ENCODE measurements around the gene KCNJ5.

The KCNJ5 gene

GRCh38 chr11:128936606-128937251 lies 45.6 kb downstream of the KCNJ5 start:
- no peak for DNase-seq

DNA sequence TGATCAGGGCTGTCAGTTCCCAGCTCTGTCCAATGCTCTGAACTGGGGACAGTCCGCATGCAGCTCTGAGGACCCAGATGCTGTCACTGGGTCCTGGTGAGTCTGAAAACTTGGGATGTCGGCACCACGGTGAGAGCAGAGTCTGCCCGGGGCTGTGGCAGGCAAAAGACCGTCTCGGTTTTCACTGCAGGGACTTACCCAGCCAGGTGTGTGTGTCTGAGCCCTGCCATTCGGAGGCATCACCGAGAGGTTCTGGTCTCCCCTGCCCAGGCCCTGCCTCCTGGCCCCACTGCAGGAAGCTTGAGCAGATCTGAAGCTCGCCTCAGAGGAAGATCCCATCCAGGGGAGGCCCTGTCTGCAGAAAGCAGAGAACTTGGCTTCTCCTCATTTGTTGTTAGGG lies 46.3 kb downstream of the KCNJ5 start:
- DNase-seq, result no peak

- DNase-seq, result no peak
These were observed 47.2 kb downstream of the KCNJ5 start for GRCh38 chr11:128938156-128938885.

- DNase-seq, result no peak
These were observed 48.4 kb downstream of the KCNJ5 start for GRCh38 chr11:128939591-128939990.

DNA sequence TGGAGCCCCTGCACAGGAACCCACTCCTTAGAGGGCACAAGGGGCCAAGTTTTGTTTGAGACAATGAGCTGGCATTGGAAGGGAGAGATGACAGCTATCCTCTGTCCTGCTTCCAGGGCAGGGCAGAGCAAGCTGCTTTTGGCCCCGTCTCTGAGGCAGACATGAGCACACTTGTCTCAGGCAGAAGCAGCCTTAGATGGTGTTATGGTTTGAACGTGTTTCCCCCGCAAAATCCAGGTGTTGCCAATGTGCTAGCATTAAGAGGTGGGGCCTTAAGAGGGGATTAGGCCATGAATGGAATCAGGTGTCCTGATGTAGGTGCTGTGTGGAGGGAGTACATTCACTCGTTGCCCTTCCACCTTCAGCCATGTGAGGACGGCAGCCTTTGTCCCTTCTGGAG lies 49.0 kb downstream of the KCNJ5 start:
- no peak for DNase-seq

GRCh38 chr11:128940603-128941002 lies 49.4 kb downstream of the KCNJ5 start:
- no peak for DNase-seq

GRCh38 chr11:128941110-128941509 lies 50.0 kb downstream of the KCNJ5 start:
- no peak for DNase-seq

GRCh38 chr11:128941573-128942271 lies 50.6 kb downstream of the KCNJ5 start:
- no peak for DNase-seq

DNA sequence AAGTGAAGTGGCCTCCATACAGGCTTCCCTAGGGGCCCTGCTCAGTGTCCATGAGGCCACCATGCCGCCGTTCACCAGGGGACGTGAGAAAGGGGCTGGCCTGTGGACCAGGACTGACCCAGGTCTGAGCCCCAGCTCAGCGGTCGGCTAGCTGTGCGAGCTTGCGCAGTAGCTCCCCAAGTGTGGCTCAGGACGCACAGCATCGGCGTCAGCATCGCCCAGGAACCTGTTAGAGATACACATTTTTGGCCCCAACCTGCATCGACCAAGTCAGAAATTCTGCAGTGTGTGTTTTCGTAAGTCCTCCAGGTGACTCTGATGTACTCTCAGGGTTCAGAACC lies 51.1 kb downstream of the KCNJ5 start:
- DNase-seq, result no peak

DNA sequence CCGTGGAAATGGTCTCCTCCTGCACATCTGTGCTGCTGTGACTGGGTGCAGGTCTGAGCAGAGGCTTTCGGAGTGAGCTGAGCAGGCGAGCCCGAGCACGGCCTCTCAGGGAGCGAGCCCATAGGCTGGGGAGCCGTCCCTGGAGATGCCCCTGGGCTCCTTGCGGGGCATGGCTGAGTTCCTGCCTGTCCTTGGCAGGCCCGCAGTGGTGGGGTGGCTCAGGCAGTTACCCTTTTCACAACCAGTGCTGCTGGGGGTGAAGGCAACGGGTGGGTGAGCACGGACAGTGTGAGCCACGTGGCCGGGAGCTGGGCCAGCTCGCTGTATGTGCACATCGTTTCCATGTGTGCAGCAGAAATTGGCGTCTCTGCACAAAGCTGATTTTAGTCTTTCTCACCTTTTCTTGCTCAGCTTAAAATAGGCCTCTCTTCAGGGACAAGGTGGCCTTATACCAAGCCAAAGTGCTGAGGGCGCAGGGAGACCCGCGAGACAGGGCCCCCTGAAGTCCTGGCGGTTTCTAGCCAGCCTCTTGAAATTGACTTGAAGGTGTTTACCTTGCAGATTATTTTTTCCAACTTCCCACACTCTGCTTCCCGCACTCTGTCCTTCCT lies 51.8 kb downstream of the KCNJ5 start, which contains the start of gene TP53AIP1:
TSS of gene TP53AIP1 (minus strand) at position 55 of the 611 bp plus-strand sequence. CDS start 5,053 bp downstream, outside the sequence.
- no peak for DNase-seq

DNA sequence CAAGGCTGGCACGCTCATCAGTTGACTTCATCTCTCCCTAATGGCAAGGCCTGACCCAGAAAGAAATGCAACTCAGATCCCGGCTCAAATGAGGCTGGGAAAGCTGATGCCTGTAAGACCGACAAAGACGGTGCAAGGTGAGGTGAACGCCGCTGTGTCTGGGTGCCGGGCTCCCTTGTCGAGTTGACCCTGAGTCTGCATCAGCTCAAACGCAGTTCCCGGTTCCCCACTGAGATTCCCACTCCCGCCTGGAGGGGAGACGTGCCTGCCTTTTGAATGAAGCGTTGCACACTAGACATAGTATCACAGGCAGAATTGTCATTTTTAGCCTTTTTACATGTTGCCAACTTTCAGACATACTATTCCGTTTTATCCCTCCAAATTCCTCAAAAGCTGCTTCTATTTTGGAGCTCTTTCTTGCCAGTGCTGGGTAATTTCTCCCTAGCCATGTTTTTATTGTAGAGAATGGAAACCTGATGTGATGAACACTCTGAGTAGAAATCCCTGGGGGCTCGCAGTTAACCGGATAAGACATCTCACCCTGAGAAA lies 52.3 kb downstream of the KCNJ5 start:
- DNase-seq, result no peak

- no peak for DNase-seq
These were observed 55.5 kb downstream of the KCNJ5 start for GRCh38 chr11:128946648-128947047.

DNA sequence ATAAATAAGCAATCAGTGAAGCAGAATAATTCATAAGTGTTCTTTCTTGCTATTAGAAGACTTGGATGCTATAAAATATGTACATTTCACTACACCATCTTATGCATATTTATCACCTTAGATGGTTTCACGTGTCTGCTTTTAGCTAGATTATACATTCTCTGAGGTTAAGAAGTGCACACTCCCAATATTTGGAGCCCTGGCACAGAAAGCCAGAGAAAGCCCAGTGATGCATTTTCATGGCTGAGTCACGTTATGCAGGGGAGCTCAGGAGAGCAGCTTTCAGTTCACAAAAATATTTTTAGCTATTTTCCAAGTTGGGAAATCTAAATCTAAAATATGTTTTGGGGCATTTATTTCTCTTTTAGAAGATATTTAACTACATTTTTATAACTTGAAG lies 56.6 kb downstream of the KCNJ5 start:
- DNase-seq, result no peak

GRCh38 chr11:128948583-128948982 lies 57.4 kb downstream of the KCNJ5 start:
- DNase-seq, result no peak

DNA sequence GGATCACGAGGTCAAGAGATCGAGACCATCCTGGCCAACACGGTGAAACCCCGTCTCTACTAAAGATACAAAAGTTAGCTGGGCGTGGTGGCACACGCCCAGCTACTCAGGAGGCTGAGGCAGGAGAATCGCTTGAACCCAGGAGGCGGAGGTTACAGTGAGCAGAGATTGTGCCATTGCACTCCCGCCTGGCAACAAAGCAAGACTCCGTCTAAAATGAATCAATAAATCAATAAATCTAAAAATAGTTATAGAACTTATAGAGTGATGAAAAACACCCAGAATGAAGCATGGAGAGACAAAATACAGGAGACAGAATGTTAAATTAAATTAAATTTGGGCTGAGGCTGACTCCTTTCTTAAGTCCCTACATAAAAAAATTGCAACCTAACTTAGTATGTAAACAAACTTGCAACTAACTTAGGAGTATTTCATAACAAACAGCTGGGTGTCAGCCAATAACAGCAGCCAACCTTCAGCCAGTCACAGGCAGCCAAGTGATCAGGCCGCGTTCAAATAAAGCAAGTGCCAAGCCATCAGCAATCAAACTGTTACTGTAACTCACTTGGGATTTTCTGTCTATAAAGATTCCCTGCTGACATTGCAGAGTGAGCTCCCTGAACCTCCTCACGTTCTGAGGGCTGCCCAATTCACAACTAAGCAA lies 58.8 kb downstream of the KCNJ5 start:
- DNase-seq, result no peak

- DNase-seq, result no peak
These were observed 62.0 kb downstream of the KCNJ5 start for GRCh38 chr11:128953151-128953550.

- no peak for DNase-seq
These were observed 64.5 kb downstream of the KCNJ5 start for GRCh38 chr11:128955636-128956035.

DNA sequence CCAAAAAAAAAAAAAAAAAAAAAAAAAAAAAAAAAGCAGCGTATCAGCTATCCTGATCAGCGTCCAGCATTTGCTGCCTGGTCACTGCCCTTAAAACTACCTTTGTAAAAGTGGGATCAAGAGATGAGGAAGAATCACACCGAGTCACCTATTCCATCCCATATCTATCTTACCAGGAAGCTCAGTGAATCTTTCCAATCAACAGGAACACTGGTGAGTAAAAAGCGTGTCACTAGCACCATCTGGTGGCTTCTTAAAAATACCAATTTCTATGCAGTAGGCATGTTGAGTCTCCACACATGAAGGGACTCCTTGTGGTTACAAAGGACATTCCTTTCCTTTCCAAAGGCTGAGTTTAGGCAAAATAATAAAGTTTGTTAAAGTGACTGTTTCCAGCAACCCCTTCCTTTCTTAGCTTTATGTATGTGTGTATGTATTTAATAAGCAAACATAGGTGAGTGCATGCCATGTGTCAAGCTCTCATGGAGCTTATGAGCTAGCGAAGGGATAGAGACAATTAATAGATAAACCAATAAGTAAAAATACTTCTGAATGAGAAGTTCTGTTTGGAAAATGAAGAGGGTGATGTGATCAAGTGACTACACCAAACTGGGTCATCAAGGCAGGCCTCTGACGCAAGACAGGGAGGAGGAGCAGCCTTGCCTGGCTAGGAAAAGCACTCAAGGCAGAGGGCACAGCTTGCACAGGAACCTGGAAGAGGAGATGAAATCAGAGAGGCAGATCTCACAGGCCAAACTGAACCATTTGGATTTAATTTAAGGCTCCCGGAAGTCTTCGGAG lies 65.4 kb downstream of the KCNJ5 start:
- DNase-seq, result peak; percentile 56

DNA sequence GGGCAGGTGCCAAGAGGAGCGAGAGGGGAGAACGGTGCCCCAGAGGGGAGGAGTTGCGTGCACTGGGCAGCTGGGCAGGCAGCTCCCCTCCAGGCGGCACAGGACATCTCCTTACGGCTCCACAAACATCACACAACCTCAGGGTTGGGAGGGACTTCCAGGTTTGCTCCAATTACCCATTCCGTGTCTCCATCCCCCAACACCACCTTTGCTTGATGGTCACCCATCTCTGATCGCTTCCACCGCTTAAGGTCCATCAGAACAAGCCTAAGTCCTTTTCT lies 66.0 kb downstream of the KCNJ5 start:
- no peak for DNase-seq

DNA sequence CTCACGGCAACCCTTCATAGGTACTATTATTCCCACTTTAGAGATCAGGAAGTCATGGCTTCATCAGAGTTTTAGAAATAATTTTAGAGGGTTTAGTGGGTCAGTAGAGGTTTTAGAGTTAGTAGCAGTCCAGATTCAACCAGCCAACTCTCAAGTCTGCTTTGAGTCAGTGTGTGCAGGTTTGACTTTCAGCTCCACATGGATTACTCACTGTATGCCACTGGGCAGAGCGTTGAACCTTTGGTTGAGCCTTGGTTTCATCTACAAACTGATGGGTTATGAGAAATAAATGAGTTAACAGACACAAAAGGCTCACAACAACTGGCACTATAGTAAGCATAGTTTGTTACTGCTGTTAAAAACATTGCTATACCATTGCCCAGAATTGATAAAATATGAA lies 70.5 kb downstream of the KCNJ5 start:
- no peak for DNase-seq

GRCh38 chr11:128962896-128963295 lies 71.7 kb downstream of the KCNJ5 start:
- DNase-seq, result no peak

GRCh38 chr11:128963744-128964325 lies 72.7 kb downstream of the KCNJ5 start:
- DNase-seq, result no peak

All from CD4-positive, alpha-beta T cell treated with Interleukin-12 subunit alpha and Interleukin-12 subunit beta, for 1 hour (primary cell).